Gastrocnemius medialis (tissue), 4 donors: Measurements from ENCODE around the gene PLXDC2. TPM values are rescaled to one million over a fixed set of nuclear protein-coding genes. Genes with fewer than 3 reads are reported as not detected.

Source experiments
- ATAC-seq, 2 donors: fragments of 150-250 bp; one replicate each; pipeline ENCODE4 v1.9.1; 2016
- DNase-seq, 2 donors: peaks; one replicate each; pipeline ENCODE4 v3.0.0-alpha.2; 2019
- H3K27ac ChIP-seq, 4 donors: fragments of 200-600 bp; sonication (generic); 1 replicate in 1 of 4; 2 replicates in 3 of 4; pipeline ENCODE4 v1.5.1; 2016 to 2018; ENCODE audit warnings: mild to moderate bottlenecking in 2 of 4, moderate library complexity in 1 of 4
- H3K27me3 ChIP-seq, 3 donors: fragments of 200-600 bp; sonication (generic) in 2 of 3; 1 replicate in 1 of 3; 2 replicates in 2 of 3; pipeline versions ENCODE4 v1.5.1 to v1.6.0; 2016 to 2019; ENCODE audit warnings: mild to moderate bottlenecking in 1 of 3, moderate library complexity in 1 of 3
- H3K36me3 ChIP-seq, 2 donors: fragments of 200-600 bp; sonication (generic) in 1 of 2; one replicate each; pipeline ENCODE4 v1.5.1; 2017 to 2018
- H3K4me1 ChIP-seq, 2 donors: fragments of 200-600 bp; sonication (generic) in 1 of 2; one replicate each; pipeline ENCODE4 v1.5.1; 2016 to 2017; ENCODE audit warnings: mild to moderate bottlenecking in 2 of 2
- H3K4me3 ChIP-seq, 4 donors: fragments of 200-600 bp; sonication (generic) in 3 of 4; 1 replicate in 1 of 4; 2 replicates in 3 of 4; pipeline ENCODE4 v1.5.1; 2016 to 2019; ENCODE audit warnings: mild to moderate bottlenecking in 2 of 4
- H3K9me3 ChIP-seq, 3 donors: fragments of 200-600 bp; sonication (generic) in 2 of 3; 1 replicate in 1 of 3; 2 replicates in 2 of 3; pipeline ENCODE4 v1.5.1; 2016 to 2019
- POLR2A ChIP-seq, 2 donors: fragments of 450-650 bp; IDR thresholded peaks; one replicate each; pipeline ENCODE4 v1.6.1; 2017; ENCODE audit warnings: antibody characterized with exemption in 2 of 2, mild to moderate bottlenecking in 2 of 2, moderate library complexity in 2 of 2
- in situ Hi-C, 4 donors: fragments of 200-750 bp; cut with MboI; loops; one replicate each; pipeline versions ENCODE4 v1.15.0 to v1.8.0; 2017; ENCODE audit warnings: low sequenced_read_pairs in 4 of 4
- intact Hi-C: fragments of 100-400 bp; cut with DNase I; formaldehyde crosslinking; loops from one replicate; pipeline ENCODE4 v1.15.1; 2023; ENCODE audit warnings: low total_unique reads
- total RNA-seq, 4 donors: library from RNA; depleted of rRNA; stranded (reverse); fragments of >200 nt; gene quantifications; one replicate each; pipeline versions ENCODE4 v1.1.0 to v1.2.3, GENCODE V29; 2016
- TF ChIP-seq, protein P1 (sequence below), 5 experiments: fragments of 450-650 bp in 3 of 5; fragments of 200-600 bp in 2 of 5; sonication (generic) in 2 of 5; IDR thresholded peaks in 4 of 5; conservative IDR thresholded peaks in 1 of 5; 1 replicate in 4 of 5; 2 replicates in 1 of 5; pipeline ENCODE4 v1.5.1; 2016 to 2019; ENCODE audit warnings: antibody characterized with exemption in 5 of 5, mild to moderate bottlenecking in 3 of 5, moderate library complexity in 3 of 5

PLXDC2 gene
- total RNA-seq, 4 donors from 2014 or later = 13.9 to 19.6 (median 15.0) TPM

DNA sequence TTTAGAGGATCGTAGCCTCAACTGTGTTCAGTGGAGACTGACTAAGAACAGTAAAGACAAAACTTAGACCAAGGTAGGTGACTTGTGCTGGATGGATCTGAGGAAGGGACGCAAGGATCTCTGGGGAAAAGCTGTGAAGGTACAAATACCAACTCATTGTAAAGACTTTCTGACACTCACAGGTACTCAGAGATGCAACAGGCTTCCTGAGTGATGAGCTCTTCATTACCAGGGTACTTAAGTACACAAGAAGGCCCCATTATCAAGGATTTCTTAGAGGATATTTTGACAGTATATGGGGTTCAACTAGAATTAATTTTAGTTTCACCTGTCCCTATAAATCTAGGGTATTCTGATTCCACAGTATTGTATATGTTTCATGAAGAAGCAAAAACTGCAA, 440.7 kb downstream of the PLXDC2 start:
- in situ Hi-C loops = no loop called here
- Histone ChIP-seq H3K27ac (no peak overlapping the region), H3K4me1 (no peaks in the 10 kb centered on the region), H3K27me3 (no peaks in the 10 kb centered on the region), H3K4me3 (no peak overlapping the region), H3K9me3 (no peaks in the 10 kb centered on the region), H3K36me3 (no peaks in the 10 kb centered on the region)
- intact Hi-C loops = no loop called here
- no peak for TF ChIP-seq POLR2A (IDR thresholded peaks at IDR 0.05)
- TF ChIP-seq, protein P1, sequence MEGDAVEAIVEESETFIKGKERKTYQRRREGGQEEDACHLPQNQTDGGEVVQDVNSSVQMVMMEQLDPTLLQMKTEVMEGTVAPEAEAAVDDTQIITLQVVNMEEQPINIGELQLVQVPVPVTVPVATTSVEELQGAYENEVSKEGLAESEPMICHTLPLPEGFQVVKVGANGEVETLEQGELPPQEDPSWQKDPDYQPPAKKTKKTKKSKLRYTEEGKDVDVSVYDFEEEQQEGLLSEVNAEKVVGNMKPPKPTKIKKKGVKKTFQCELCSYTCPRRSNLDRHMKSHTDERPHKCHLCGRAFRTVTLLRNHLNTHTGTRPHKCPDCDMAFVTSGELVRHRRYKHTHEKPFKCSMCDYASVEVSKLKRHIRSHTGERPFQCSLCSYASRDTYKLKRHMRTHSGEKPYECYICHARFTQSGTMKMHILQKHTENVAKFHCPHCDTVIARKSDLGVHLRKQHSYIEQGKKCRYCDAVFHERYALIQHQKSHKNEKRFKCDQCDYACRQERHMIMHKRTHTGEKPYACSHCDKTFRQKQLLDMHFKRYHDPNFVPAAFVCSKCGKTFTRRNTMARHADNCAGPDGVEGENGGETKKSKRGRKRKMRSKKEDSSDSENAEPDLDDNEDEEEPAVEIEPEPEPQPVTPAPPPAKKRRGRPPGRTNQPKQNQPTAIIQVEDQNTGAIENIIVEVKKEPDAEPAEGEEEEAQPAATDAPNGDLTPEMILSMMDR (IDR thresholded peaks at IDR 0.05 in 4 of 5, conservative IDR thresholded peaks at IDR 0.05 in 1 of 5) = no peak
- DNase-seq = no peak
- no peak for ATAC-seq

DNA sequence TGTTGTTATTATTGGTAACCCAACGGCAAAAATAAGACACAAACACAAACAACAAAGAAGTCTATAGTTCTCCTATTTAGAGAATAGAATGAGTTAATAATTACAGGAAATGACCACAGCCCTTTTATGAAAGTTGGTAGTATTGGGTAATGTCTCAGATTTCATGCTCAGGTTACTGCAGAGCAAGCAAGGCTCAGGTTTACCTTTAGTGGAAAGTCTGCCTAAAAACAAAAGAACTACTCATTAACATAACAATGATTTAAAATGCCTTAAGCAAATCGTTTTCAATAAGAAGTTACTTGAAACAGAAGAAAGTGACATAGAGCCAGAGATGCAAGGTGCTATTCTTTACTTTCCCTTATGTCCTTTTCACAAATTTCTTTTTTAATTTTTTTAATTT, 441.2 kb downstream of the PLXDC2 start:
- Histone ChIP-seq H3K27me3 (no peaks in the 10 kb centered on the region), H3K36me3 (no peaks in the 10 kb centered on the region), H3K27ac (no peak overlapping the region), H3K9me3 (no peaks in the 10 kb centered on the region), H3K4me1 (no peaks in the 10 kb centered on the region), H3K4me3 (no peak overlapping the region)
- in situ Hi-C loops (no loop called here), intact Hi-C loops (no loop called here)
- no peak for TF ChIP-seq POLR2A (IDR thresholded peaks at IDR 0.05)
- TF ChIP-seq, protein P1 (IDR thresholded peaks at IDR 0.05 in 4 of 5, conservative IDR thresholded peaks at IDR 0.05 in 1 of 5) = no peak
- ATAC-seq = no peak
- DNase-seq = no peak

DNA sequence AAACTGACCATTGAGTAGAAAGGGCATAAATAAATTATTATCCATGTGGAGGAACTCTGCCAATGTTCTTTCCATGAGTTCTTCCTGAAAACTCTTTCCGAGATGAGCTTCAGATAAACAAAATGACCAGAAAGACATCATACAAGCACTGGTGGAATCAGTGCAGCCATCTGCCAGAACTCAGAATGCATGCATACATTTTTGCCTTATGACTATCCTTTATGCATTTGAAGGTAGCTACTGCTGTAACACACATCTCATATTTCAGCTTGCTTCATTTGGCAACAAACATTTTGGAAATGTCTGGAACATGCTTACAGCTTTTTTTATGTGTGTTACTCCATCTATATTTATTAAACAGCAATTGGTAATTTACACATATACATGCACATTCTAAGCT, 448.9 kb downstream of the PLXDC2 start:
- DNase-seq (no peak), ATAC-seq (no peak)
- TF ChIP-seq, protein P1 (IDR thresholded peaks at IDR 0.05 in 4 of 5, conservative IDR thresholded peaks at IDR 0.05 in 1 of 5) = no peak
- TF ChIP-seq POLR2A (IDR thresholded peaks at IDR 0.05) = no peak
- no peaks in the 10 kb centered on the region for H3K36me3 ChIP-seq
- H3K9me3 ChIP-seq = no peaks in the 10 kb centered on the region
- no peak overlapping the region for H3K27ac ChIP-seq
- H3K4me1 ChIP-seq = no peaks in the 10 kb centered on the region
- intact Hi-C loops (no loop called here), in situ Hi-C loops (no loop called here)
- no peaks in the 10 kb centered on the region for H3K27me3 ChIP-seq
- H3K4me3 ChIP-seq = no peak overlapping the region

DNA sequence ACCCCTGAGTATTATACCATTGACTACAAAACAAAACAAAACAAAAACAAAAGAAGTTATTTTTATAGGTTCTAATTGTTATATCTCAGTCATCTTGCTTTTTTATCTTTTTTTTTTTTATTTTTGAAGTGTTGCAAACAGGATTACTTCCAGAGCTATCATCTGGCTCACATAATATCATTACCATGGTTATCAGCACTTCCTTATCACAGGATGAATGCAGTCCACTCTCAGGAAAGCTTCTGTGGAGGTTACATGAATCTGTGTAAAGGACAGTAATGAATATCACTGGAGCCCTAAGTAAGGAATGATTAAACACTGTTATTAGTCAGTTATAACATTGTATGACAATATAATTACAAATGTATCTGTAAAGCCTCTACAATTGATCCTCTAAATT, 451.5 kb downstream of the PLXDC2 start:
- TF ChIP-seq, protein P1 (IDR thresholded peaks at IDR 0.05 in 4 of 5, conservative IDR thresholded peaks at IDR 0.05 in 1 of 5) = no peak
- no peak for TF ChIP-seq POLR2A (IDR thresholded peaks at IDR 0.05)
- Histone ChIP-seq H3K4me3 (no peak overlapping the region), H3K4me1 (no peaks in the 10 kb centered on the region), H3K9me3 (no peaks in the 10 kb centered on the region), H3K36me3 (no peaks in the 10 kb centered on the region), H3K27me3 (no peaks in the 10 kb centered on the region), H3K27ac (no peak overlapping the region)
- intact Hi-C loops = no loop called here
- DNase-seq = no peak
- in situ Hi-C loops = no loop called here
- ATAC-seq = no peak

- H3K27me3 ChIP-seq = no peaks in the 10 kb centered on the region
- no peaks in the 10 kb centered on the region for H3K36me3 ChIP-seq
- no peak overlapping the region for H3K4me3 ChIP-seq
- no peaks in the 10 kb centered on the region for H3K9me3 ChIP-seq
- in situ Hi-C loops = no loop called here
- ATAC-seq (no peak), DNase-seq (no peak)
- H3K27ac ChIP-seq = no peak overlapping the region
- H3K4me1 ChIP-seq = no peaks in the 10 kb centered on the region
- intact Hi-C loops = no loop called here
- TF ChIP-seq, protein P1 (IDR thresholded peaks at IDR 0.05 in 4 of 5, conservative IDR thresholded peaks at IDR 0.05 in 1 of 5) = no peak
- TF ChIP-seq POLR2A (IDR thresholded peaks at IDR 0.05) = no peak
These were observed 455.3 kb downstream of the PLXDC2 start for GRCh38 chr10:20271490-20271889.
